T-helper 1 cell treated with Interleukin-12 subunit alpha and Interleukin-12 subunit beta and Interleukin-4 antibody, amounts not matched to agents 30 μg/mL and 1 μg/mL, for 36 hours (primary cell): ENCODE measurements around the gene TLX1.

Experiments
- H3K27ac Mint-ChIP-seq: one replicate; pipeline ENCODE4 v1.8.0; 2021; ENCODE audit warnings: mild to moderate bottlenecking, mixed read lengths
- H3K27me3 Mint-ChIP-seq: one replicate; pipeline ENCODE4 v1.8.0; 2021; ENCODE audit warnings: low read depth, mixed read lengths
- H3K36me3 Mint-ChIP-seq: one replicate; pipeline ENCODE4 v1.8.0; 2021; ENCODE audit warnings: low read depth, mixed read lengths
- H3K4me1 Mint-ChIP-seq: one replicate; pipeline ENCODE4 v1.8.0; 2021; ENCODE audit warnings: low read depth, mixed read lengths
- H3K4me3 Mint-ChIP-seq: one replicate; pipeline ENCODE4 v1.8.0; 2021; ENCODE audit warnings: mild to moderate bottlenecking, moderate library complexity, mixed read lengths
- H3K9me3 Mint-ChIP-seq: one replicate; pipeline ENCODE4 v1.8.0; 2021; ENCODE audit warnings: mixed read lengths

Gene TLX1

GRCh38 chr10:101099901-101100300 lies 31.2 kb upstream of the TLX1 start:
- Mint-ChIP-seq H3K4me1 (peaks cover 3% of the 10 kb centered on the region), H3K27me3 (peaks cover 31% of the 10 kb centered on the region), H3K9me3 (no peaks in the 10 kb centered on the region), H3K36me3 (no peaks in the 10 kb centered on the region), H3K27ac (no peak overlapping the region), H3K4me3 (no peak overlapping the region)

- Mint-ChIP-seq H3K27ac (no peak overlapping the region), H3K36me3 (no peaks in the 10 kb centered on the region), H3K27me3 (peaks cover 30% of the 10 kb centered on the region), H3K4me3 (no peak overlapping the region), H3K9me3 (no peaks in the 10 kb centered on the region), H3K4me1 (no peaks in the 10 kb centered on the region)
Measured at GRCh38 chr10:101101372-101101881, 29.7 kb upstream of the TLX1 start.

GRCh38 chr10:101103430-101103829 lies 27.7 kb upstream of the TLX1 start:
- Mint-ChIP-seq H3K27me3 (peaks cover 32% of the 10 kb centered on the region), H3K4me3 (no peak overlapping the region), H3K36me3 (no peaks in the 10 kb centered on the region), H3K27ac (no peak overlapping the region), H3K9me3 (no peaks in the 10 kb centered on the region), H3K4me1 (no peaks in the 10 kb centered on the region)

GRCh38 chr10:101106351-101106750 lies 24.7 kb upstream of the TLX1 start:
- Mint-ChIP-seq H3K27ac (no peak overlapping the region), H3K4me1 (no peaks in the 10 kb centered on the region), H3K4me3 (no peak overlapping the region), H3K27me3 (peaks cover 35% of the 10 kb centered on the region), H3K36me3 (no peaks in the 10 kb centered on the region), H3K9me3 (no peaks in the 10 kb centered on the region)

DNA sequence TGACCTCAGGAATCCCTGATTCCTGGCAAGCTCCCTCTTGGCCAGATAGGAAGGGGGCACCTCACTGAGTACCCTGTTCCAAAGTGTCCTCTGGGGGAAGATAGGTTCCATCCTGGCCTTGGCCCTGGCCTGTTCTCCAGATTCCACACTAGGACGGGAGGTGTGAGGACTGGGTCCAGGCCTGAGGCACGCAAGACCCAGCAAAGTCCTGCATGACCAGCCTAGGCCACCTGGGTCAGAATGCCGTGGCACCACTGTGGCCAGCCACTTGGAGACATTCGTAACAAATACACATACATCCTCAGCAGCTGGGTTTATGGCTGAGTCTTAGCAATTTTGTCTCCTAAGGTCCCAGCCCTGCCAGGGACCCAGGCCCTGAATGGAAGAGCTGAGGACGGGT lies 23.3 kb upstream of the TLX1 start:
- H3K36me3 Mint-ChIP-seq: no peaks in the 10 kb centered on the region
- H3K27me3 Mint-ChIP-seq: peaks cover 26% of the 10 kb centered on the region
- no peaks in the 10 kb centered on the region for H3K9me3 Mint-ChIP-seq
- H3K27ac Mint-ChIP-seq: no peak overlapping the region
- H3K4me3 Mint-ChIP-seq: no peak overlapping the region
- H3K4me1 Mint-ChIP-seq: no peaks in the 10 kb centered on the region

- no peaks in the 10 kb centered on the region for H3K9me3 Mint-ChIP-seq
- H3K27ac Mint-ChIP-seq: no peak overlapping the region
- no peaks in the 10 kb centered on the region for H3K36me3 Mint-ChIP-seq
- H3K4me1 Mint-ChIP-seq: no peaks in the 10 kb centered on the region
- no peak overlapping the region for H3K4me3 Mint-ChIP-seq
- peaks cover 39% of the 10 kb centered on the region for H3K27me3 Mint-ChIP-seq
Measured at GRCh38 chr10:101110856-101111523, 20.1 kb upstream of the TLX1 start.

GRCh38 chr10:101111547-101111946 lies 19.6 kb upstream of the TLX1 start:
- Mint-ChIP-seq H3K4me3 (no peak overlapping the region), H3K36me3 (no peaks in the 10 kb centered on the region), H3K27ac (no peak overlapping the region), H3K9me3 (no peaks in the 10 kb centered on the region), H3K4me1 (no peaks in the 10 kb centered on the region), H3K27me3 (peaks cover 45% of the 10 kb centered on the region)

GRCh38 chr10:101112799-101113594 lies 18.1 kb upstream of the TLX1 start:
- Mint-ChIP-seq H3K36me3 (no peaks in the 10 kb centered on the region), H3K4me3 (no peak overlapping the region), H3K9me3 (no peaks in the 10 kb centered on the region), H3K4me1 (no peaks in the 10 kb centered on the region), H3K27me3 (peaks cover 45% of the 10 kb centered on the region), H3K27ac (no peak overlapping the region)

DNA sequence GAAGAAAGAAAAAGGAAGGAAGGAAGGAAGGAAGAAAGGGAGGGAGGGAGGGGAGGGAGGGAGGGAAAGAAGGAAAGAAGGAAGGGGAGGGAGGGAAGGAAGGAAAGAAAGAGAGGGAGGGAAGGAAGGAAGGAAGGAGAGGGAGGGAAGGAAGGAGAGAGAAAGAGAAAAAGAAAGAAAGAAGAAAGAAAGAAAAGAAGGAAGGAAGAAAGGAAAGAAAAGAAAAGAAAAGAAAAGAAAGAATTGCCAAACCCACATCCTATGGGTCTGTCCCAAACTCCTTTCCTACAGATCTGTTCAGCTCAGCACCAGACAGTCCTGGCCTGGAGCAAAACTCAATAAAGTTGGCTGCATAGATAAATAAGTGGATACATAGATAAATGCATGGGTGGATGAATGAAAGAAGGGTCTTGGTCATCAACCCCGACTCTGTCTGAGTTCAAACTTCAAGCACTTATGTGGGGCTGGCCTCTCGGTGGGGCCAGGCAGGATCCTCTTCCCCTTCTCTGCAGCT lies 17.2 kb upstream of the TLX1 start:
- no peaks in the 10 kb centered on the region for H3K9me3 Mint-ChIP-seq

GRCh38 chr10:101114646-101115045 lies 16.5 kb upstream of the TLX1 start:
- Mint-ChIP-seq H3K27ac (no peak overlapping the region), H3K4me1 (no peaks in the 10 kb centered on the region), H3K27me3 (peaks cover 54% of the 10 kb centered on the region), H3K36me3 (no peaks in the 10 kb centered on the region), H3K9me3 (no peaks in the 10 kb centered on the region), H3K4me3 (no peak overlapping the region)

More for the DNA sequence above, 17.2 kb upstream of the TLX1 start:
- H3K27me3 Mint-ChIP-seq: peaks cover 49% of the 10 kb centered on the region
- H3K27ac Mint-ChIP-seq: no peak overlapping the region
- no peaks in the 10 kb centered on the region for H3K4me1 Mint-ChIP-seq
- H3K36me3 Mint-ChIP-seq: no peaks in the 10 kb centered on the region
- H3K4me3 Mint-ChIP-seq: no peak overlapping the region

GRCh38 chr10:101116754-101117153 lies 14.3 kb upstream of the TLX1 start:
- Mint-ChIP-seq H3K27me3 (peaks cover 60% of the 10 kb centered on the region), H3K4me1 (peaks cover 8% of the 10 kb centered on the region), H3K27ac (no peak overlapping the region), H3K4me3 (no peak overlapping the region), H3K36me3 (no peaks in the 10 kb centered on the region), H3K9me3 (no peaks in the 10 kb centered on the region)

GRCh38 chr10:101118031-101118430 lies 13.1 kb upstream of the TLX1 start:
- Mint-ChIP-seq H3K9me3 (no peaks in the 10 kb centered on the region), H3K27me3 (peaks cover 73% of the 10 kb centered on the region), H3K36me3 (peaks cover 2% of the 10 kb centered on the region), H3K4me1 (peaks cover 11% of the 10 kb centered on the region), H3K27ac (no peak overlapping the region), H3K4me3 (no peak overlapping the region)

GRCh38 chr10:101120520-101120883 lies 10.6 kb upstream of the TLX1 start:
- Mint-ChIP-seq H3K27ac (peak overlapping the region; percentile 8), H3K9me3 (no peaks in the 10 kb centered on the region), H3K4me3 (peak overlapping the region; percentile 90), H3K27me3 (peaks cover 73% of the 10 kb centered on the region), H3K4me1 (peaks cover 16% of the 10 kb centered on the region), H3K36me3 (peaks cover 2% of the 10 kb centered on the region)

DNA sequence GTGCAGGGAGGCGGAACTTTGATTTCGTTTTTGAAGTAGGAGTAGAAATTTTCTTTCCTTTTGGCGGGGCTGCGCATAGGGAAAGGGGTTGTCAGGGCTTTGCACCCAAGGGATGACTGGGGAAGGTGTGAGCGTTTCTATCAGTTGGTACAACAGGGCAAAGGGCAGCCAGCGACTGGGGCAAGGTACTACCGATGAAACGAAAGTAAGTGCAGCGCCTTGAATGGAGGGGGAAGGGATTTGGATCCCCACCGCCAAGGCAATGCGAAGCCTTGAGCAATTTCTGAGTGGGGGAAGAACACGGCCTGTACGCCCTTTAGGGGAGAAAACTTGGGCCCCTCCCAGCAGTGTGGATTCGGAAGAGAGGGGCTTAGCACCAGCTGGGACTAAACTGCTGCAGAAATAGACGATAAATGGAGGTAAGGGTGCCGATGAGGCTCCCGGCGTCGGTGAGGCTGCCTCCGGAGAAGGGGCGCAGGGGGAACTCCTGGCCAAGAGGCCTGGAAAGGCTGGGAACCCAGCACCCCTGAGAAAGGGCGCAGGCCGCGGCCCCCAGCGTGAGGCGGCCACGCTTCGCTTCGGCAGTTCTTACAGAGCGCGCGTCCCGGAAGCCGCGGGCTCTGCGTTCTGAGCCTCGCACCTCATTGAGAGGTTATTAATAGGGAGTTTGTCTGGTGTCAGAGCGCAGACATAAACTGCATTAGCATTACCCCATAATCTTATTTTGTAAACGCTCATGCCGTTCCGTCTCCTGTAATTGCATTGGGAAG lies 10.0 kb upstream of the TLX1 start:
- Mint-ChIP-seq H3K27ac (peak overlapping the region; percentile 59), H3K9me3 (no peaks in the 10 kb centered on the region), H3K36me3 (peaks cover 2% of the 10 kb centered on the region), H3K4me1 (peaks cover 16% of the 10 kb centered on the region), H3K4me3 (peak overlapping the region; percentile 90), H3K27me3 (peaks cover 77% of the 10 kb centered on the region)
